OCI-LY7 (cell line): ENCODE results near the gene CHST6.

ENCODE experiments used
- EZH2phosphoT487 ChIP-seq: fragments of 200-600 bp; sonication (generic); IDR thresholded peaks from 2 replicates; pipeline ENCODE4 v1.6.1; 2018; ENCODE audit warnings: low read depth, borderline replicate concordance, mild to moderate bottlenecking, mixed run types, antibody characterized with exemption, low read length, moderate library complexity, mixed read lengths
- TF ChIP-seq, protein P1 (sequence below): fragments of 200-600 bp; sonication (generic); conservative IDR thresholded peaks from 2 replicates; pipeline ENCODE4 v1.5.1; 2014; ENCODE audit warnings: mild to moderate bottlenecking, antibody characterized with exemption, low read length, moderate library complexity, mixed read lengths

DNA sequence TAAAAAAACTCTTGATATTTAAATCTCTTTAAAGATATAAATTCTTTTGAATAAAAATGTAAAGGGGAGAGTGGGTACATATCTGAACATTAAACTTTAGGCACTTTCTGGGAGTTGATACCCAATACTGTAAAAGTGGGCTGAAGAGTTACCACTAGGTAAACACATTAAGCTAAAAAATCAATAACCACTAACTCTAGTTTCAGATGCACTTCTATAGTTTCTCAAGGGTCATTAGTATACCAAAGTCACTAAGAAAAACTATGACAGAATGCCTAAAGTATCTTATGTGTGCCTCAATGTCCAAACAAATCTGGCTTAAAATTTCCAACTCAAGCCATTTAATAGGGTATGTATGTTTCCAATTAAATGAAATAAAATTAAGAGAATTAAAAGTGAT is 48.8 kb downstream of the CHST6 start:
- TF ChIP-seq, protein P1, sequence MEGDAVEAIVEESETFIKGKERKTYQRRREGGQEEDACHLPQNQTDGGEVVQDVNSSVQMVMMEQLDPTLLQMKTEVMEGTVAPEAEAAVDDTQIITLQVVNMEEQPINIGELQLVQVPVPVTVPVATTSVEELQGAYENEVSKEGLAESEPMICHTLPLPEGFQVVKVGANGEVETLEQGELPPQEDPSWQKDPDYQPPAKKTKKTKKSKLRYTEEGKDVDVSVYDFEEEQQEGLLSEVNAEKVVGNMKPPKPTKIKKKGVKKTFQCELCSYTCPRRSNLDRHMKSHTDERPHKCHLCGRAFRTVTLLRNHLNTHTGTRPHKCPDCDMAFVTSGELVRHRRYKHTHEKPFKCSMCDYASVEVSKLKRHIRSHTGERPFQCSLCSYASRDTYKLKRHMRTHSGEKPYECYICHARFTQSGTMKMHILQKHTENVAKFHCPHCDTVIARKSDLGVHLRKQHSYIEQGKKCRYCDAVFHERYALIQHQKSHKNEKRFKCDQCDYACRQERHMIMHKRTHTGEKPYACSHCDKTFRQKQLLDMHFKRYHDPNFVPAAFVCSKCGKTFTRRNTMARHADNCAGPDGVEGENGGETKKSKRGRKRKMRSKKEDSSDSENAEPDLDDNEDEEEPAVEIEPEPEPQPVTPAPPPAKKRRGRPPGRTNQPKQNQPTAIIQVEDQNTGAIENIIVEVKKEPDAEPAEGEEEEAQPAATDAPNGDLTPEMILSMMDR, result no peak
- no peak for TF ChIP-seq EZH2phosphoT487
